Measurements from ENCODE around the gene CERCAM. TPM values are rescaled to one million over a fixed set of nuclear protein-coding genes. Genes with fewer than 3 reads are reported as not detected.

The CERCAM gene, protein sequence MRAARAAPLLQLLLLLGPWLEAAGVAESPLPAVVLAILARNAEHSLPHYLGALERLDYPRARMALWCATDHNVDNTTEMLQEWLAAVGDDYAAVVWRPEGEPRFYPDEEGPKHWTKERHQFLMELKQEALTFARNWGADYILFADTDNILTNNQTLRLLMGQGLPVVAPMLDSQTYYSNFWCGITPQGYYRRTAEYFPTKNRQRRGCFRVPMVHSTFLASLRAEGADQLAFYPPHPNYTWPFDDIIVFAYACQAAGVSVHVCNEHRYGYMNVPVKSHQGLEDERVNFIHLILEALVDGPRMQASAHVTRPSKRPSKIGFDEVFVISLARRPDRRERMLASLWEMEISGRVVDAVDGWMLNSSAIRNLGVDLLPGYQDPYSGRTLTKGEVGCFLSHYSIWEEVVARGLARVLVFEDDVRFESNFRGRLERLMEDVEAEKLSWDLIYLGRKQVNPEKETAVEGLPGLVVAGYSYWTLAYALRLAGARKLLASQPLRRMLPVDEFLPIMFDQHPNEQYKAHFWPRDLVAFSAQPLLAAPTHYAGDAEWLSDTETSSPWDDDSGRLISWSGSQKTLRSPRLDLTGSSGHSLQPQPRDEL
- total RNA-seq (2022), result 12.3 and 18.7 TPM in 2 replicates
- percentile 37 among the genes with signal in this experiment for Bru-seq, nascent RNA
- BruChase-seq, experiment 1, labeled RNA remaining after a 2-hour chase, result percentile 39 among the genes with signal in this experiment
- BruChase-seq, experiment 2, labeled RNA remaining after a 6-hour chase, result percentile 42 among the genes with signal in this experiment
- long read RNA-seq, transcript CERCAM-201 (13 exons, 2,685 nt), result major isoform, 9 of 17 reads
- long read RNA-seq, partial matches to known transcripts, result 5 of 17 reads
- long read RNA-seq, other reads (novel, unspliced or antisense), result 3 of 17 reads

DNA sequence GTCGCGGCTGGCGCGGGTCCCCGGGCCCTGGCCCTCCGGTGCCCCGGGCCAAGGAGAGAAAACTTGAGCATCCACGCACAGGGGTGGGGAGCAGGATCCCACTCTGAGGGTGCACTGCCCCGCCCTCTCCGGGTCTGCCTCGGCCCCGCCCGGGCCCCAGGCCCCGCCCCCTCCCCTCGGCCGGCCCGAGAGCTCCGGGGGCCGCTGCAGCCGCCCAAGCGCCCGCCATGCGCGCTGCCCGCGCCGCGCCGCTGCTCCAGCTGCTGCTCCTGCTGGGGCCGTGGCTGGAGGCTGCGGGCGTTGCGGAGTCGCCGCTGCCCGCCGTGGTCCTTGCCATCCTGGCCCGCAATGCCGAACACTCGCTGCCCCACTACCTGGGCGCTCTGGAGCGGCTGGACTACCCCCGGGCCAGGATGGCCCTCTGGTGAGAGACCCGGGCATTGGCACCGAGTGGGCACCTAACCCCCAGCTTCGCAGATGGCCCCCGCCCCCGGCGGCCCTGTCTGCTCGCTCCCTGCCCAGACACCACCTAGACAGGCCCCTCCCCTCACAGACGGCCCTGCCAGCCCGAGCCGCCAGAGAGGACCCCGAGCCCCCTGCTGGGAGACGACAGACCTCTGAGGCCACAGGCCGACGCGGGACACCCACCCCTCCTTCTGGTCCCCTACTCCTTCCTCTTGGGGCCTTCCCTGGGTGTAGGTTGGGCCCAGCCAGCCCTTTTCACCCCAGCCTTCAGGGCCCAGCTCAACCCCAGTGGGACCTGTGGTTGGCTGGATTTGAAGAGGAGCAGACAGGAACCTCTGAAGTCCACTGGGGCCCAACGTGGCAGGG is at the start of gene CERCAM:
CERCAM (plus strand) TSS at position 207 of the 831 bp plus-strand sequence; CDS start at position 228, 21 bp downstream.
- Mint-ChIP-seq H3K36me3 (ENCODE audit: insufficient read depth, unreplicated experiment) (peaks cover 6% of the 10 kb centered on the region), H3K4me3 (ENCODE audit: unreplicated experiment) (peak within 1 kb of the TSS; percentile 75), H3K27me3 (ENCODE audit: insufficient read depth, unreplicated experiment) (no peaks in the 10 kb centered on the region), H3K9me3 (ENCODE audit: unreplicated experiment) (no peaks in the 10 kb centered on the region), H3K4me1 (ENCODE audit: low read depth, unreplicated experiment) (peaks cover 9% of the 10 kb centered on the region), H3K27ac (ENCODE audit: unreplicated experiment) (peak within 1 kb of the TSS; percentile 42)
- Histone ChIP-seq H3K4me3 (ENCODE audit: low read depth, low read length) (peak within 1 kb of the TSS; percentile 78), H3K4me1 (peaks cover 27% of the 10 kb centered on the region), H3K9me3 (no peaks in the 10 kb centered on the region), H3K36me3 (ENCODE audit: control insufficient read depth, insufficient read depth, low read length) (no peaks in the 10 kb centered on the region), H3K27me3 (replicated peaks; ENCODE audit: control insufficient read depth, insufficient read depth, low read length) (no peaks in the 10 kb centered on the region)
- TSS peak; percentile 29 for BruUV-seq (replicated peaks)
- peak; percentile 66 to 76 for DNase-seq
- intact Hi-C loops (cut with micrococcal nuclease; ENCODE audit: unreplicated experiment), result loop anchor here (2.0 kb wide), 1 partner anchor 58 kb away; no protein-coding TSS in a partner anchor
- ChIA-PET POLR2A (interaction anchor here (0.6 to 1.0 kb wide), 8 partner anchors 59 to 232 kb away, joined by 3 to 7 read pairs (median 6); partner anchors contain the start of genes GOLGA2 and SWI5), CTCF (interaction anchor here (0.5 to 2.9 kb wide), 26 partner anchors 8 to 1666 kb away, joined by 3 to 28 read pairs (median 4); partner anchors contain the start of gene URM1)
- TF ChIP-seq, protein P1, sequence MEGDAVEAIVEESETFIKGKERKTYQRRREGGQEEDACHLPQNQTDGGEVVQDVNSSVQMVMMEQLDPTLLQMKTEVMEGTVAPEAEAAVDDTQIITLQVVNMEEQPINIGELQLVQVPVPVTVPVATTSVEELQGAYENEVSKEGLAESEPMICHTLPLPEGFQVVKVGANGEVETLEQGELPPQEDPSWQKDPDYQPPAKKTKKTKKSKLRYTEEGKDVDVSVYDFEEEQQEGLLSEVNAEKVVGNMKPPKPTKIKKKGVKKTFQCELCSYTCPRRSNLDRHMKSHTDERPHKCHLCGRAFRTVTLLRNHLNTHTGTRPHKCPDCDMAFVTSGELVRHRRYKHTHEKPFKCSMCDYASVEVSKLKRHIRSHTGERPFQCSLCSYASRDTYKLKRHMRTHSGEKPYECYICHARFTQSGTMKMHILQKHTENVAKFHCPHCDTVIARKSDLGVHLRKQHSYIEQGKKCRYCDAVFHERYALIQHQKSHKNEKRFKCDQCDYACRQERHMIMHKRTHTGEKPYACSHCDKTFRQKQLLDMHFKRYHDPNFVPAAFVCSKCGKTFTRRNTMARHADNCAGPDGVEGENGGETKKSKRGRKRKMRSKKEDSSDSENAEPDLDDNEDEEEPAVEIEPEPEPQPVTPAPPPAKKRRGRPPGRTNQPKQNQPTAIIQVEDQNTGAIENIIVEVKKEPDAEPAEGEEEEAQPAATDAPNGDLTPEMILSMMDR (IDR thresholded peaks at IDR 0.05; ENCODE audit: insufficient read depth in 1 of 2, low read depth in 1 of 2, low read length in 1 of 2, severe bottlenecking in 1 of 2, unreplicated experiment in 1 of 2), result peak in 1 of 2 experiments; percentile 44

DNA sequence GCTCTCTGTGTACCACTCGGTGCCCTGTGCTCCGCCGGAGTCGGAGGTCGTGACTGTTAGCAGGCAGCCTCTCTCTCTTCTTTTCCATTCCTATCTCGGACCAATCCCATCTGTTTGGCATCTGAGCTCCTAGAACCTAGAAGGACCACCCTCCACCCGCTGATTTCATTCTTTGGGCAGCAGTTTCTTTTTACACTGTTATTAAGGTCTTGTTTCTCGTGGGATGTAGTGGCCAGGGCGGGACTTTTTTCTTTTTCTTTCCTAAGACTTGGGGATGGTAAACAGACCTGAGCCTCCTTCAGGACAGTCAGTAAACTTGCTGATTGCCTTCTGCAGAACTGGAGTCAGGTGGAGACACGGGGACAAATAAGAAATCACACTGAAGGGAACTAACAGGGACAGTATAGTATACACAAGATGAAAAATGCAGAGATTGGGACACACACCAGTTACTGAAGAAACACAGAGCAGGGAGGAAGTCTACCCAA is 49.0 kb upstream of the CERCAM start:
- Histone ChIP-seq H3K36me3 (ENCODE audit: control insufficient read depth, insufficient read depth, low read length) (peaks cover 2% of the 10 kb centered on the region; the same call in 1 of the 2 replicates), H3K4me1 (peaks cover 12% of the 10 kb centered on the region; the same call in 1 of the 2 replicates), H3K4me3 (ENCODE audit: low read depth, low read length) (peak overlapping the region; percentile 100), H3K9me3 (no peaks in the 10 kb centered on the region), H3K27me3 (replicated peaks; ENCODE audit: control insufficient read depth, insufficient read depth, low read length) (no peaks in the 10 kb centered on the region)
- DNase-seq, result no peak
- POLR2A ChIA-PET, result interaction anchor here (0.5 to 1.5 kb wide), 10 partner anchors 10 to 264 kb away, joined by 4 to 11 read pairs (median 4); partner anchors contain the start of genes GOLGA2, ODF2, SPTAN1 and SWI5
- H3K4me3 Mint-ChIP-seq (ENCODE audit: unreplicated experiment), result peak overlapping the region; percentile 79
- intact Hi-C loops (cut with micrococcal nuclease; ENCODE audit: unreplicated experiment), result loop anchor here (1.0 to 10.0 kb wide), 2 partner anchors 30 to 133 kb away; partner anchors contain the start of gene GLE1
- H3K36me3 Mint-ChIP-seq (ENCODE audit: insufficient read depth, unreplicated experiment), result no peaks in the 10 kb centered on the region
- H3K4me1 Mint-ChIP-seq (ENCODE audit: low read depth, unreplicated experiment), result peaks cover 14% of the 10 kb centered on the region
- H3K27ac Mint-ChIP-seq (ENCODE audit: unreplicated experiment), result peak overlapping the region; percentile 71
- H3K9me3 Mint-ChIP-seq (ENCODE audit: unreplicated experiment), result no peaks in the 10 kb centered on the region
- H3K27me3 Mint-ChIP-seq (ENCODE audit: insufficient read depth, unreplicated experiment), result no peaks in the 10 kb centered on the region
- CTCF ChIA-PET, result interaction anchor here (0.6 to 2.7 kb wide), 9 partner anchors 10 to 657 kb away, joined by 3 to 28 read pairs (median 5); partner anchors contain the start of genes SH3GLB2 and SLC27A4
- TSS peak; percentile 66 for BruUV-seq (replicated peaks)
- TF ChIP-seq, protein P1 (IDR thresholded peaks at IDR 0.05; ENCODE audit: insufficient read depth in 1 of 2, low read depth in 1 of 2, low read length in 1 of 2, severe bottlenecking in 1 of 2, unreplicated experiment in 1 of 2), result no peak

Data from Caco-2 (cell line).